Testis (tissue), 2 donors: Measurements from ENCODE around the gene CTAG2.

ENCODE experiments used
- CTCF ChIP-seq, 3 experiments: fragments of 450-650 bp in 2 of 3; fragments of 200-600 bp in 1 of 3; sonication (generic) in 1 of 3; IDR thresholded peaks; one replicate each; pipeline ENCODE4 v1.5.1; 2016 to 2019; ENCODE audit warnings: antibody characterized with exemption in 3 of 3, mild to moderate bottlenecking in 2 of 3, moderate library complexity in 1 of 3
- POLR2A ChIP-seq: fragments of 450-650 bp; IDR thresholded peaks from one replicate; pipeline ENCODE4 v1.6.1; 2017; ENCODE audit warnings: antibody characterized with exemption, mild to moderate bottlenecking, moderate library complexity

- TF ChIP-seq CTCF (IDR thresholded peaks at IDR 0.05) (no peak), POLR2A (no peak)
Observed at GRCh38 chrX:154660541-154660940, 7.2 kb upstream of the CTAG2 start.
